Suprapubic skin (tissue), 4 donors: ENCODE results near the gene KIF25.
"Not testable (repeated sequence)": the region's sequence is repeated elsewhere in the genome, so short reads cannot be mapped to it uniquely, and the experiment has no call there.

Source experiments
- EP300 ChIP-seq: sonication (generic); formaldehyde crosslinking; IDR thresholded peaks from one replicate; pipeline ENCODE4 v1.6.1; 2017; ENCODE audit warnings: antibody characterized with exemption
- POLR2A ChIP-seq, 2 donors: fragments of 450-650 bp; IDR thresholded peaks; one replicate each; pipeline ENCODE4 v1.6.1; 2017; ENCODE audit warnings: antibody characterized with exemption in 2 of 2, mild to moderate bottlenecking in 2 of 2, moderate library complexity in 2 of 2
- POLR2AphosphoS5 ChIP-seq, 3 donors: sonication (generic); formaldehyde crosslinking; IDR thresholded peaks; one replicate each; pipeline ENCODE4 v1.6.1; 2017; ENCODE audit warnings: antibody characterized with exemption in 3 of 3
- TF ChIP-seq, protein P1 (sequence below), 2 donors: fragments of 200-600 bp in 1 of 2; fragments of 450-650 bp in 1 of 2; sonication (generic) in 1 of 2; IDR thresholded peaks; one replicate each; pipeline ENCODE4 v1.5.1; 2016 to 2019; ENCODE audit warnings: antibody characterized with exemption in 2 of 2, mild to moderate bottlenecking in 1 of 2, moderate library complexity in 1 of 2

- not testable (repeated sequence) for TF ChIP-seq POLR2AphosphoS5 (IDR thresholded peaks at IDR 0.05); POLR2A (IDR thresholded peaks at IDR 0.05); EP300
- TF ChIP-seq, protein P1, sequence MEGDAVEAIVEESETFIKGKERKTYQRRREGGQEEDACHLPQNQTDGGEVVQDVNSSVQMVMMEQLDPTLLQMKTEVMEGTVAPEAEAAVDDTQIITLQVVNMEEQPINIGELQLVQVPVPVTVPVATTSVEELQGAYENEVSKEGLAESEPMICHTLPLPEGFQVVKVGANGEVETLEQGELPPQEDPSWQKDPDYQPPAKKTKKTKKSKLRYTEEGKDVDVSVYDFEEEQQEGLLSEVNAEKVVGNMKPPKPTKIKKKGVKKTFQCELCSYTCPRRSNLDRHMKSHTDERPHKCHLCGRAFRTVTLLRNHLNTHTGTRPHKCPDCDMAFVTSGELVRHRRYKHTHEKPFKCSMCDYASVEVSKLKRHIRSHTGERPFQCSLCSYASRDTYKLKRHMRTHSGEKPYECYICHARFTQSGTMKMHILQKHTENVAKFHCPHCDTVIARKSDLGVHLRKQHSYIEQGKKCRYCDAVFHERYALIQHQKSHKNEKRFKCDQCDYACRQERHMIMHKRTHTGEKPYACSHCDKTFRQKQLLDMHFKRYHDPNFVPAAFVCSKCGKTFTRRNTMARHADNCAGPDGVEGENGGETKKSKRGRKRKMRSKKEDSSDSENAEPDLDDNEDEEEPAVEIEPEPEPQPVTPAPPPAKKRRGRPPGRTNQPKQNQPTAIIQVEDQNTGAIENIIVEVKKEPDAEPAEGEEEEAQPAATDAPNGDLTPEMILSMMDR (IDR thresholded peaks at IDR 0.05) = not testable (repeated sequence)
Measured at GRCh38 chr6:168077401-168077800, 79.9 kb downstream of the KIF25 start.
